HepG2 (cell line): ENCODE measurements around the gene B4GALT2. TPM values are rescaled to one million over a fixed set of nuclear protein-coding genes. Genes with fewer than 3 reads are reported as not detected.

ENCODE experiments used
- ATAC-seq: fragments of 200-7000 bp; cut with Tn5 transposase; 3 replicates; pipeline ENCODE4 v1.9.1; 2020; ENCODE audit warnings: mild to moderate bottlenecking, moderate library complexity
- BruUV-seq: library from RNA; stranded (reverse); fragments of 400-500 nt; replicated peaks from 2 replicates; lab custom pipeline; 2021; lab: Mats Ljungman, UMichigan
- CTCF ChIA-PET: fragments of 300-600 bp; formaldehyde crosslinking; extraction: SDS; loops from one replicate; lab custom pipeline; 2021; ENCODE audit warnings: low total read pairs, inconsistent platforms, low intra/inter-chr PET ratio; lab: Yijun Ruan, JAX
- POLR2A ChIA-PET: fragments of 350-600 bp; sonication (Branson Sonifier 250); formaldehyde crosslinking; loops from one replicate; lab custom pipeline; 2020; ENCODE audit warnings: antibody characterized with exemption, inconsistent platforms; lab: Yijun Ruan, JAX
- DNase-seq: peaks from one replicate; pipeline ENCODE4 v3.0.0-alpha.2; 2015; ENCODE audit warnings: low spot score
- FAIRE-seq: peaks from 3 replicates; lab custom pipeline; 2011; peaks lifted over from hg19 to GRCh38; lab: Jason Lieb, UNC
- H2AFZ ChIP-seq: one replicate; pipeline ENCODE4 v1.6.1; 2011; ENCODE audit warnings: low read length, inconsistent platforms
- H3K27ac ChIP-seq: fragments of 300-600 bp; 3 replicates; pipeline ENCODE4 v1.8.0; 2011; ENCODE audit warnings: mixed run types, mild to moderate bottlenecking, mixed read lengths, low read length, inconsistent platforms; ENCODE audit not compliant: insufficient read depth; ENCODE audit errors: extremely low read length
- H3K27me3 ChIP-seq, 2 experiments: fragments of 200-600 bp in 1 of 2; 2 replicates in 1 of 2; 3 replicates in 1 of 2; pipeline versions ENCODE4 v1.6.0 to v1.8.0; 2011; ENCODE audit warnings: low read length in 2 of 2, mild to moderate bottlenecking in 2 of 2, moderate library complexity in 2 of 2, inconsistent platforms in 1 of 2; ENCODE audit not compliant: insufficient read depth in 2 of 2, control insufficient read depth in 1 of 2
- H3K36me3 ChIP-seq, 2 experiments: fragments of 200-600 bp in 1 of 2; replicated peaks in 1 of 2; 2 replicates in 1 of 2; 3 replicates in 1 of 2; pipeline versions ENCODE4 v1.5.1 to v1.8.0; 2011; ENCODE audit warnings: low read length in 2 of 2, inconsistent platforms in 1 of 2; ENCODE audit not compliant: insufficient read depth in 2 of 2, control insufficient read depth in 1 of 2
- H3K4me1 ChIP-seq: 2 replicates; pipeline ENCODE4 v1.5.1; 2012; ENCODE audit warnings: low read length, inconsistent platforms; ENCODE audit not compliant: insufficient read depth
- H3K4me2 ChIP-seq: 2 replicates; pipeline ENCODE4 v1.6.0; 2011; ENCODE audit warnings: low read depth, low read length, inconsistent platforms
- H3K4me3 ChIP-seq, 3 experiments: fragments of 200-600 bp in 1 of 3; sonication (generic), shearing (Covaris generic) in 1 of 3; replicated peaks in 1 of 3; 2 replicates each; pipeline ENCODE4 v1.5.1; 2011 to 2016; ENCODE audit warnings: low read length in 3 of 3, inconsistent platforms in 2 of 3, low read depth in 2 of 3, mild to moderate bottlenecking in 2 of 3, control low read depth in 1 of 3, mixed read lengths in 1 of 3; ENCODE audit not compliant: insufficient read depth in 1 of 3
- H3K79me2 ChIP-seq: one replicate; pipeline ENCODE4 v1.6.1; 2011; ENCODE audit warnings: low read length, inconsistent platforms; ENCODE audit not compliant: insufficient read depth
- H3K9ac ChIP-seq: 2 replicates; pipeline ENCODE4 v1.6.0; 2011; ENCODE audit warnings: mild to moderate bottlenecking, low read depth, low read length, inconsistent platforms; ENCODE audit not compliant: insufficient read depth
- H3K9me3 ChIP-seq: 2 replicates; pipeline ENCODE4 v1.5.1; 2012; ENCODE audit warnings: mild to moderate bottlenecking, low read length
- H4K20me1 ChIP-seq: 2 replicates; pipeline ENCODE4 v1.6.0; 2011; ENCODE audit warnings: inconsistent platforms, mild to moderate bottlenecking, low read length, moderate library complexity; ENCODE audit not compliant: insufficient read depth
- CTCF ChIP-seq: sonication (generic); formaldehyde crosslinking; IDR thresholded peaks from 2 replicates; pipeline ENCODE4 v1.5.0; 2020; ENCODE audit warnings: mild to moderate bottlenecking, missing genetic modification reagents, moderate library complexity
- SMC3 ChIP-seq: IDR thresholded peaks from 2 replicates; pipeline ENCODE4 v1.6.1; 2011; ENCODE audit warnings: low read length, improper control_type of control experiment
- TBX2 ChIP-seq: sonication (generic); formaldehyde crosslinking; IDR thresholded peaks from 2 replicates; pipeline ENCODE4 v1.5.0; 2020; ENCODE audit warnings: missing genetic modification reagents, mild to moderate bottlenecking, borderline replicate concordance
- ZIK1 ChIP-seq: sonication (generic); formaldehyde crosslinking; IDR thresholded peaks from 2 replicates; pipeline ENCODE4 v1.5.0; 2020; ENCODE audit warnings: mild to moderate bottlenecking, low read depth, missing genetic modification reagents, borderline replicate concordance
- WGBS: methylation state at CpG from one replicate; pipeline ENCODE4 v1.1.6; 2017; ENCODE audit warnings: low lambda C conversion rate; 5-methylcytosine and 5-hydroxymethylcytosine counted together
- in situ Hi-C: cut with HindIII; loops from 2 replicates; pipeline ENCODE4 v1.10.0; 2017; ENCODE audit warnings: low pct_unique_long_range_greater_than_20kb; ENCODE audit not compliant: extremely low pct_ligation_motif_present
- intact Hi-C: fragments of 100-400 bp; cut with micrococcal nuclease; formaldehyde crosslinking; loops from one replicate; pipeline ENCODE4 v1.10.0; 2022; ENCODE audit not compliant: unreplicated experiment
- polyA plus RNA-seq, 8 experiments: library from polyadenylated mRNA; depleted of rRNA in 3 of 8; stranded (reverse) in 7 of 8; unstranded in 1 of 8; fragments of >200 nt; fragmentation: Illumina TruSeq in 4 of 8; extraction: Trizol in 4 of 8; gene quantifications; 2 replicates each; pipeline versions ENCODE4 v1.2.1 to v1.2.3, GENCODE V29; 2011 to 2016; ENCODE audit warnings: low read depth in 4 of 8, missing spikeins in 1 of 8, mixed read lengths in 1 of 8; ENCODE audit not compliant: insufficient read depth in 1 of 8
- total RNA-seq, 5 experiments: library from RNA; depleted of rRNA; stranded (reverse); fragments of >200 nt; fragmentation: Illumina TruSeq; extraction: Trizol; gene quantifications; 2 replicates each; pipeline ENCODE4 v1.2.3, GENCODE V29; 2016; ENCODE audit warnings: low read depth in 1 of 5

The B4GALT2 gene
- total and polyA plus RNA-seq, 2 of the 13 experiments (the other 11 are each of a cell fraction or from before 2014, with no cell fraction given): 41.9 to 78.0 TPM

DNA sequence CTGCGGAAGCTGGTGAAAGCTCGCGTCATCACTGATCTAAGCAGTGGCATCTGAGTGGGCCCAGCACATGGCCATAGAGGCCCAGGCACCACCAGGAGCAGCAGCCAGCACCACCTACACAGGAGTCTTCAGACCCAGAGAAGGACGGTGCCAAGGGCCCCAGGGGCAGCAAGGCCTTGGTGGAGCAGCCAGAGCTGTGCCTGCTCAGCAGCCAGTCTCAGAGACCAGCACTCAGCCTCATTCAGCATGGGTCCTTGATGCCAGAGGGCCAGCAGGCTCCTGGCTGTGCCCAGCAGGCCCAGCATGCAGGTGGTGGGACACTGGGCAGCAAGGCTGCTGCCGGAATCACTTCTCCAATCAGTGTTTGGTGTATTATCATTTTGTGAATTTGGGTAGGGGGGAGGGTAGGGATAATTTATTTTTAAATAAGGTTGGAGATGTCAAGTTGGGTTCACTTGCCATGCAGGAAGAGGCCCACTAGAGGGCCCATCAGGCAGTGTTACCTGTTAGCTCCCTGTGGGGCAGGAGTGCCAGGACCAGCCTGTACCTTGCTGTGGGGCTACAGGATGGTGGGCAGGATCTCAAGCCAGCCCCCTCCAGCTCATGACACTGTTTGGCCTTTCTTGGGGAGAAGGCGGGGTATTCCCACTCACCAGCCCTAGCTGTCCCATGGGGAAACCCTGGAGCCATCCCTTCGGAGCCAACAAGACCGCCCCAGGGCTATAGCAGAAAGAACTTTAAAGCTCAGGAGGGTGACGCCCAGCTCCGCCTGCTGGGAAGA, 48.7 kb upstream of the B4GALT2 start:
- H3K4me2 ChIP-seq: no peak overlapping the region
- ATAC-seq: peak; percentile 18; the same call in 2 of the 3 replicates
- no peak for DNase-seq
- 0 out of 2 replicates have a peak, but pooled peaks cover 2% of the 10 kb centered on the region for H4K20me1 ChIP-seq
- in situ Hi-C loops: loop anchor here (5.0 kb wide), 2 partner anchors 173 to 403 kb away; no protein-coding TSS in a partner anchor
- 0 out of 2 replicates have a peak, but pooled peaks have one; percentile 24 for TF ChIP-seq TBX2 (CRISPR knock-in tag)
- TF ChIP-seq SMC3: peak; percentile 29; the same call in 1 of the 2 replicates
- TF ChIP-seq ZIK1 (CRISPR knock-in tag): no peak
- TF ChIP-seq CTCF (CRISPR knock-in tag): peak; percentile 55
- POLR2A ChIA-PET: interaction anchor here (1.3 to 1.9 kb wide), 3 partner anchors 45 to 280 kb away, joined by 4 to 7 read pairs (median 5); partner anchors contain the start of genes ATP6V0B, KDM4A and ST3GAL3
- H3K27me3 ChIP-seq: no peaks in the 10 kb centered on the region
- H3K36me3 ChIP-seq: no peaks in the 10 kb centered on the region; a peak in 1 of 5 replicates
- no TSS peak for BruUV-seq
- H3K9me3 ChIP-seq: no peaks in the 10 kb centered on the region
- WGBS: 98% methylated on average over 4 of the region's 10 CpGs
- H3K4me1 ChIP-seq: peaks cover 24% of the 10 kb centered on the region
- H3K79me2 ChIP-seq: no peaks in the 10 kb centered on the region
- no peak overlapping the region for H2AFZ ChIP-seq
- CTCF ChIA-PET: no interaction called here
- H3K27ac ChIP-seq: no peak overlapping the region
- H3K4me3 ChIP-seq: no peak overlapping the region
- FAIRE-seq: no peak
- no peak overlapping the region for H3K9ac ChIP-seq
- intact Hi-C loops: loop anchor here (10.0 kb wide), 1 partner anchor 104 kb away; the partner anchor contains the start of gene SLC6A9
